WTC11 (cell line): ENCODE measurements around the gene MICA.

Experiments
- CBFB ChIP-seq: sonication (generic); formaldehyde crosslinking; IDR thresholded peaks from 2 replicates; pipeline ENCODE4 v1.8.1; 2022; ENCODE audit warnings: mild to moderate bottlenecking, low read depth, missing genetic modification reagents
- CTCF ChIP-seq: fragments of 200-600 bp; IDR thresholded peaks from 2 replicates; pipeline ENCODE4 v1.8.0; 2022; ENCODE audit warnings: antibody characterized with exemption
- FOXJ3 ChIP-seq: sonication (generic); formaldehyde crosslinking; IDR thresholded peaks from 2 replicates; pipeline ENCODE4 v1.9.0; 2021; ENCODE audit warnings: missing genetic modification reagents, mild to moderate bottlenecking, borderline replicate concordance
- IRF2 ChIP-seq: sonication (generic); formaldehyde crosslinking; IDR thresholded peaks from 2 replicates; pipeline ENCODE4 v1.8.0; 2022; ENCODE audit warnings: low read depth, missing genetic modification reagents, borderline replicate concordance
- JAZF1 ChIP-seq: fragments of 250-450 bp; sonication (Bioruptor Pico); IDR thresholded peaks from 2 replicates; pipeline ENCODE4 v1.9.0; 2021; ENCODE audit warnings: moderate library complexity, mild to moderate bottlenecking, inconsistent platforms
- RELA ChIP-seq: sonication (generic); formaldehyde crosslinking; IDR thresholded peaks from 2 replicates; pipeline ENCODE4 v1.8.1; 2022; ENCODE audit warnings: missing genetic modification reagents, mild to moderate bottlenecking, borderline replicate concordance
- SP1 ChIP-seq: sonication (generic); formaldehyde crosslinking; conservative IDR thresholded peaks from 2 replicates; pipeline ENCODE4 v1.8.1; 2022; ENCODE audit warnings: missing genetic modification reagents
- TCF7 ChIP-seq: sonication (generic); formaldehyde crosslinking; IDR thresholded peaks from 2 replicates; pipeline ENCODE4 v1.8.0; 2022; ENCODE audit warnings: mild to moderate bottlenecking, low read depth, missing genetic modification reagents, moderate library complexity
- TEAD4 ChIP-seq: sonication (generic); formaldehyde crosslinking; IDR thresholded peaks from 2 replicates; pipeline ENCODE4 v1.8.0; 2022; ENCODE audit warnings: mild to moderate bottlenecking, missing genetic modification reagents
- ZNF416 ChIP-seq: fragments of 250-450 bp; sonication (Bioruptor Pico); IDR thresholded peaks from 2 replicates; pipeline ENCODE4 v1.9.0; 2021; ENCODE audit warnings: mild to moderate bottlenecking, inconsistent platforms
- TF ChIP-seq, protein P1 (sequence below): sonication (generic); formaldehyde crosslinking; IDR thresholded peaks from 2 replicates; pipeline ENCODE4 v1.8.0; 2023; ENCODE audit warnings: missing genetic modification reagents
- TF ChIP-seq, protein P2 (sequence below): sonication (generic); formaldehyde crosslinking; IDR thresholded peaks from 2 replicates; pipeline ENCODE4 v1.8.1; 2023; ENCODE audit warnings: mild to moderate bottlenecking, missing genetic modification reagents, borderline replicate concordance
- TF ChIP-seq, protein P3 (sequence below): sonication (generic); formaldehyde crosslinking; IDR thresholded peaks from 2 replicates; pipeline ENCODE4 v1.8.1; 2023; ENCODE audit warnings: mild to moderate bottlenecking, moderate library complexity, missing genetic modification reagents

GRCh38 chr6:31400467-31401289, 2.7 kb upstream of the MICA start:
- TF ChIP-seq, protein P1, sequence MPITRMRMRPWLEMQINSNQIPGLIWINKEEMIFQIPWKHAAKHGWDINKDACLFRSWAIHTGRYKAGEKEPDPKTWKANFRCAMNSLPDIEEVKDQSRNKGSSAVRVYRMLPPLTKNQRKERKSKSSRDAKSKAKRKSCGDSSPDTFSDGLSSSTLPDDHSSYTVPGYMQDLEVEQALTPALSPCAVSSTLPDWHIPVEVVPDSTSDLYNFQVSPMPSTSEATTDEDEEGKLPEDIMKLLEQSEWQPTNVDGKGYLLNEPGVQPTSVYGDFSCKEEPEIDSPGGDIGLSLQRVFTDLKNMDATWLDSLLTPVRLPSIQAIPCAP (CRISPR knock-in tag): no peak
- no peak for TF ChIP-seq ZNF416 (CRISPR knock-in tag)
- TF ChIP-seq, protein P2, sequence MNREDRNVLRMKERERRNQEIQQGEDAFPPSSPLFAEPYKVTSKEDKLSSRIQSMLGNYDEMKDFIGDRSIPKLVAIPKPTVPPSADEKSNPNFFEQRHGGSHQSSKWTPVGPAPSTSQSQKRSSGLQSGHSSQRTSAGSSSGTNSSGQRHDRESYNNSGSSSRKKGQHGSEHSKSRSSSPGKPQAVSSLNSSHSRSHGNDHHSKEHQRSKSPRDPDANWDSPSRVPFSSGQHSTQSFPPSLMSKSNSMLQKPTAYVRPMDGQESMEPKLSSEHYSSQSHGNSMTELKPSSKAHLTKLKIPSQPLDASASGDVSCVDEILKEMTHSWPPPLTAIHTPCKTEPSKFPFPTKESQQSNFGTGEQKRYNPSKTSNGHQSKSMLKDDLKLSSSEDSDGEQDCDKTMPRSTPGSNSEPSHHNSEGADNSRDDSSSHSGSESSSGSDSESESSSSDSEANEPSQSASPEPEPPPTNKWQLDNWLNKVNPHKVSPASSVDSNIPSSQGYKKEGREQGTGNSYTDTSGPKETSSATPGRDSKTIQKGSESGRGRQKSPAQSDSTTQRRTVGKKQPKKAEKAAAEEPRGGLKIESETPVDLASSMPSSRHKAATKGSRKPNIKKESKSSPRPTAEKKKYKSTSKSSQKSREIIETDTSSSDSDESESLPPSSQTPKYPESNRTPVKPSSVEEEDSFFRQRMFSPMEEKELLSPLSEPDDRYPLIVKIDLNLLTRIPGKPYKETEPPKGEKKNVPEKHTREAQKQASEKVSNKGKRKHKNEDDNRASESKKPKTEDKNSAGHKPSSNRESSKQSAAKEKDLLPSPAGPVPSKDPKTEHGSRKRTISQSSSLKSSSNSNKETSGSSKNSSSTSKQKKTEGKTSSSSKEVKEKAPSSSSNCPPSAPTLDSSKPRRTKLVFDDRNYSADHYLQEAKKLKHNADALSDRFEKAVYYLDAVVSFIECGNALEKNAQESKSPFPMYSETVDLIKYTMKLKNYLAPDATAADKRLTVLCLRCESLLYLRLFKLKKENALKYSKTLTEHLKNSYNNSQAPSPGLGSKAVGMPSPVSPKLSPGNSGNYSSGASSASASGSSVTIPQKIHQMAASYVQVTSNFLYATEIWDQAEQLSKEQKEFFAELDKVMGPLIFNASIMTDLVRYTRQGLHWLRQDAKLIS (CRISPR knock-in tag): no peak
- TF ChIP-seq CTCF: no peak
- no peak for TF ChIP-seq JAZF1
- TF ChIP-seq, protein P3, sequence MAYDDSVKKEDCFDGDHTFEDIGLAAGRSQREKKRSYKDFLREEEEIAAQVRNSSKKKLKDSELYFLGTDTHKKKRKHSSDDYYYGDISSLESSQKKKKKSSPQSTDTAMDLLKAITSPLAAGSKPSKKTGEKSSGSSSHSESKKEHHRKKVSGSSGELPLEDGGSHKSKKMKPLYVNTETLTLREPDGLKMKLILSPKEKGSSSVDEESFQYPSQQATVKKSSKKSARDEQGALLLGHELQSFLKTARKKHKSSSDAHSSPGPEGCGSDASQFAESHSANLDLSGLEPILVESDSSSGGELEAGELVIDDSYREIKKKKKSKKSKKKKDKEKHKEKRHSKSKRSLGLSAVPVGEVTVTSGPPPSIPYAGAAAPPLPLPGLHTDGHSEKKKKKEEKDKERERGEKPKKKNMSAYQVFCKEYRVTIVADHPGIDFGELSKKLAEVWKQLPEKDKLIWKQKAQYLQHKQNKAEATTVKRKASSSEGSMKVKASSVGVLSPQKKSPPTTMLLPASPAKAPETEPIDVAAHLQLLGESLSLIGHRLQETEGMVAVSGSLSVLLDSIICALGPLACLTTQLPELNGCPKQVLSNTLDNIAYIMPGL (CRISPR knock-in tag): no peak
- TF ChIP-seq RELA (CRISPR knock-in tag): no peak
- TF ChIP-seq CBFB: no peak
- no peak for TF ChIP-seq IRF2 (CRISPR knock-in tag)
- no peak for TF ChIP-seq TEAD4 (CRISPR knock-in tag)
- no peak; the same call in 1 of the 2 replicates for TF ChIP-seq SP1 (CRISPR knock-in tag)
- no peak for TF ChIP-seq TCF7
- no peak for TF ChIP-seq FOXJ3 (CRISPR knock-in tag)
